ENCODE results near the gene FGF22.

Gene FGF22

GRCh38 chr19:594265-594870 lies 45.3 kb upstream of the FGF22 start:
- H4K20me1 ChIP-seq (ENCODE audit: insufficient read depth, low read length), result peaks cover 10% of the 10 kb centered on the region; the same call in 1 of the 2 replicates
- no peaks in the 10 kb centered on the region for H3K27me3 ChIP-seq (ENCODE audit: insufficient read depth, low read length, poor library complexity)
- no peaks in the 10 kb centered on the region for H3K4me1 ChIP-seq (ENCODE audit: insufficient read depth, low read length)

GRCh38 chr19:595326-596262 lies 44.1 kb upstream of the FGF22 start:
- Histone ChIP-seq H3K27me3 (ENCODE audit: insufficient read depth, low read length, poor library complexity) (no peaks in the 10 kb centered on the region), H3K79me2 (ENCODE audit: insufficient read depth, low read length) (no peaks in the 10 kb centered on the region), H4K20me1 (ENCODE audit: insufficient read depth, low read length) (peaks cover 10% of the 10 kb centered on the region; the same call in 1 of the 2 replicates), H3K27ac (ENCODE audit: low read length) (no peak overlapping the region), H3K9ac (ENCODE audit: low read depth, low read length) (no peak overlapping the region), H3K9me3 (ENCODE audit: insufficient read depth, low read length, severe bottlenecking) (no peaks in the 10 kb centered on the region), H3K4me3 (ENCODE audit: low read depth in 1 of 2, low read length in 2 of 2) (no peak overlapping the region), H3K36me3 (ENCODE audit: insufficient read depth, low read length) (no peaks in the 10 kb centered on the region), H3K4me1 (ENCODE audit: insufficient read depth, low read length) (no peaks in the 10 kb centered on the region), H3K4me2 (ENCODE audit: insufficient read depth, low read length) (no peak overlapping the region), H2AFZ (ENCODE audit: low read depth, low read length) (no peak overlapping the region)
- TF ChIP-seq EZH2 (IDR thresholded peaks at IDR 0.05; ENCODE audit: borderline replicate concordance, low read depth, low read length, severe bottlenecking) (no peak), CTCF (IDR thresholded peaks at IDR 0.05; ENCODE audit: borderline replicate concordance, extremely low read depth, low read length, poor library complexity, severe bottlenecking) (no peak)
- no peak for DNase-seq
- ATAC-seq (ENCODE audit: insufficient read depth, low read depth), result no peak

More at GRCh38 chr19:594265-594870, 45.3 kb upstream of the FGF22 start:
- Histone ChIP-seq H3K9ac (ENCODE audit: low read depth, low read length) (no peak overlapping the region), H3K27ac (ENCODE audit: low read length) (no peak overlapping the region), H3K36me3 (ENCODE audit: insufficient read depth, low read length) (no peaks in the 10 kb centered on the region), H2AFZ (ENCODE audit: low read depth, low read length) (no peak overlapping the region), H3K9me3 (ENCODE audit: insufficient read depth, low read length, severe bottlenecking) (no peaks in the 10 kb centered on the region), H3K4me3 (ENCODE audit: low read depth in 1 of 2, low read length in 2 of 2) (no peak overlapping the region), H3K79me2 (ENCODE audit: insufficient read depth, low read length) (no peaks in the 10 kb centered on the region), H3K4me2 (ENCODE audit: insufficient read depth, low read length) (no peak overlapping the region)
- TF ChIP-seq EZH2 (IDR thresholded peaks at IDR 0.05; ENCODE audit: borderline replicate concordance, low read depth, low read length, severe bottlenecking) (no peak), CTCF (IDR thresholded peaks at IDR 0.05; ENCODE audit: borderline replicate concordance, extremely low read depth, low read length, poor library complexity, severe bottlenecking) (no peak)
- DNase-seq, result no peak
- ATAC-seq (ENCODE audit: insufficient read depth, low read depth), result no peak

- Histone ChIP-seq H3K9me3 (ENCODE audit: insufficient read depth, low read length, severe bottlenecking) (no peaks in the 10 kb centered on the region), H3K36me3 (ENCODE audit: insufficient read depth, low read length) (no peaks in the 10 kb centered on the region), H2AFZ (ENCODE audit: low read depth, low read length) (no peak overlapping the region), H3K4me2 (ENCODE audit: insufficient read depth, low read length) (no peak overlapping the region), H3K9ac (ENCODE audit: low read depth, low read length) (no peak overlapping the region), H3K27ac (ENCODE audit: low read length) (no peak overlapping the region), H4K20me1 (ENCODE audit: insufficient read depth, low read length) (peaks cover 10% of the 10 kb centered on the region; the same call in 1 of the 2 replicates), H3K4me3 (ENCODE audit: low read depth in 1 of 2, low read length in 2 of 2) (no peak overlapping the region), H3K4me1 (ENCODE audit: insufficient read depth, low read length) (no peaks in the 10 kb centered on the region), H3K27me3 (ENCODE audit: insufficient read depth, low read length, poor library complexity) (no peaks in the 10 kb centered on the region), H3K79me2 (ENCODE audit: insufficient read depth, low read length) (no peaks in the 10 kb centered on the region)
- no peak for TF ChIP-seq EZH2 (IDR thresholded peaks at IDR 0.05; ENCODE audit: borderline replicate concordance, low read depth, low read length, severe bottlenecking)
- TF ChIP-seq CTCF (IDR thresholded peaks at IDR 0.05; ENCODE audit: borderline replicate concordance, extremely low read depth, low read length, poor library complexity, severe bottlenecking), result no peak
- ATAC-seq (ENCODE audit: insufficient read depth, low read depth) (no peak), DNase-seq (no peak)
Observed at GRCh38 chr19:596263-596655, 43.4 kb upstream of the FGF22 start.
